SK-N-SH treated with all-trans-retinoic acid at 6 μM for 48 hours (cell line): Measurements from ENCODE around the gene MOAP1.
"Not testable (repeated sequence)": the region's sequence is repeated elsewhere in the genome, so short reads cannot be mapped to it uniquely, and the experiment has no call there.

Source experiments
- ATAC-seq: fragments of 200-7000 bp; cut with Tn5 transposase; 3 replicates; pipeline ENCODE4 v1.9.1; 2020; ENCODE audit warnings: mild to moderate bottlenecking, moderate library complexity
- ARNTL ChIP-seq: fragments of 450-650 bp; formaldehyde crosslinking; IDR thresholded peaks from 2 replicates; pipeline ENCODE4 v1.5.0; 2020; ENCODE audit warnings: low read depth, mild to moderate bottlenecking, moderate library complexity, borderline replicate concordance
- BACH2 ChIP-seq: fragments of 250-450 bp; sonication (Bioruptor Pico); IDR thresholded peaks from 2 replicates; pipeline ENCODE4 v1.9.0; 2021; ENCODE audit warnings: mild to moderate bottlenecking, borderline replicate concordance
- CSDC2 ChIP-seq: fragments of 250-450 bp; sonication (Bioruptor Pico); IDR thresholded peaks from 2 replicates; pipeline ENCODE4 v1.5.0; 2020; ENCODE audit warnings: mild to moderate bottlenecking, moderate library complexity
- ESRRG ChIP-seq: fragments of 250-450 bp; sonication (Bioruptor Pico); IDR thresholded peaks from 2 replicates; pipeline ENCODE4 v1.6.1; 2021; ENCODE audit warnings: mild to moderate bottlenecking
- GLIS3 ChIP-seq: fragments of 250-450 bp; sonication (Bioruptor Pico); IDR thresholded peaks from 2 replicates; pipeline ENCODE4 v1.5.0; 2020; ENCODE audit warnings: mild to moderate bottlenecking, moderate library complexity
- ISL1 ChIP-seq: fragments of 250-450 bp; sonication (Bioruptor Pico); IDR thresholded peaks from 2 replicates; pipeline ENCODE4 v2.1.2; 2022; ENCODE audit warnings: mild to moderate bottlenecking, moderate library complexity
- OSR1 ChIP-seq: fragments of 250-450 bp; sonication (Bioruptor Pico); IDR thresholded peaks from 2 replicates; pipeline ENCODE4 v1.8.0; 2022; ENCODE audit warnings: moderate library complexity, mild to moderate bottlenecking, inconsistent platforms
- PPARA ChIP-seq: fragments of 250-450 bp; sonication (Bioruptor Pico); IDR thresholded peaks from 2 replicates; pipeline ENCODE4 v1.5.0; 2020; ENCODE audit warnings: mild to moderate bottlenecking, borderline replicate concordance
- RARB ChIP-seq: fragments of 250-450 bp; sonication (Bioruptor Pico); IDR thresholded peaks from 2 replicates; pipeline ENCODE4 v1.8.0; 2021; ENCODE audit warnings: mild to moderate bottlenecking, moderate library complexity
- SNAI2 ChIP-seq: fragments of 250-450 bp; sonication (Bioruptor Pico); IDR thresholded peaks from 2 replicates; pipeline ENCODE4 v1.5.0; 2020; ENCODE audit warnings: mild to moderate bottlenecking, moderate library complexity
- TCF4 ChIP-seq: fragments of 250-450 bp; sonication (Bioruptor Pico); IDR thresholded peaks from 2 replicates; pipeline ENCODE4 v1.8.0; 2021; ENCODE audit warnings: mild to moderate bottlenecking, moderate library complexity, borderline replicate concordance
- TOX ChIP-seq: fragments of 250-450 bp; sonication (Bioruptor Pico); IDR thresholded peaks from 2 replicates; pipeline ENCODE4 v1.8.0; 2021; ENCODE audit warnings: mild to moderate bottlenecking, moderate library complexity, borderline replicate concordance
- ZC3H10 ChIP-seq: fragments of 250-450 bp; sonication (Bioruptor Pico); IDR thresholded peaks from 2 replicates; pipeline ENCODE4 v1.5.1; 2021; ENCODE audit warnings: mild to moderate bottlenecking, moderate library complexity
- ZFP3 ChIP-seq: fragments of 250-450 bp; sonication (Bioruptor Pico); IDR thresholded peaks from 2 replicates; pipeline ENCODE4 v1.5.0; 2020; ENCODE audit warnings: mild to moderate bottlenecking, moderate library complexity
- ZFP30 ChIP-seq: fragments of 450-650 bp; formaldehyde crosslinking; IDR thresholded peaks from 2 replicates; pipeline ENCODE4 v1.5.0; 2022; ENCODE audit warnings: mild to moderate bottlenecking, moderate library complexity
- ZNF565 ChIP-seq: fragments of 450-650 bp; formaldehyde crosslinking; conservative IDR thresholded peaks from 2 replicates; pipeline ENCODE4 v1.5.0; 2020; ENCODE audit warnings: low read depth, mild to moderate bottlenecking, moderate library complexity
- ZNF70 ChIP-seq: fragments of 450-650 bp; formaldehyde crosslinking; IDR thresholded peaks from 2 replicates; pipeline ENCODE4 v1.5.0; 2020; ENCODE audit warnings: mild to moderate bottlenecking, moderate library complexity
- ZNF8 ChIP-seq: fragments of 450-650 bp; formaldehyde crosslinking; IDR thresholded peaks from 2 replicates; pipeline ENCODE4 v1.5.0; 2020; ENCODE audit warnings: mild to moderate bottlenecking, moderate library complexity
- TF ChIP-seq, protein P1 (sequence below): fragments of 250-450 bp; sonication (Bioruptor Pico); IDR thresholded peaks from 2 replicates; pipeline ENCODE4 v1.8.0; 2021; ENCODE audit warnings: low read depth, mild to moderate bottlenecking, moderate library complexity, borderline replicate concordance
- TF ChIP-seq, protein P2 (sequence below): fragments of 250-450 bp; sonication (Bioruptor Pico); IDR thresholded peaks from 2 replicates; pipeline ENCODE4 v1.5.0; 2020; ENCODE audit warnings: mild to moderate bottlenecking, moderate library complexity
- TF ChIP-seq, protein P3 (sequence below): fragments of 250-450 bp; sonication (Bioruptor Pico); IDR thresholded peaks from 2 replicates; pipeline ENCODE4 v1.5.1; 2020; ENCODE audit warnings: low read depth, mild to moderate bottlenecking, moderate library complexity
- TF ChIP-seq, protein P4 (sequence below): fragments of 250-450 bp; sonication (Bioruptor Pico); IDR thresholded peaks from 2 replicates; pipeline ENCODE4 v1.5.1; 2021; ENCODE audit warnings: mild to moderate bottlenecking, moderate library complexity
- TF ChIP-seq, protein P5 (sequence below): fragments of 250-450 bp; sonication (Bioruptor Pico); IDR thresholded peaks from 2 replicates; pipeline ENCODE4 v1.8.0; 2020; ENCODE audit warnings: mild to moderate bottlenecking, moderate library complexity, borderline replicate concordance

Gene MOAP1

DNA sequence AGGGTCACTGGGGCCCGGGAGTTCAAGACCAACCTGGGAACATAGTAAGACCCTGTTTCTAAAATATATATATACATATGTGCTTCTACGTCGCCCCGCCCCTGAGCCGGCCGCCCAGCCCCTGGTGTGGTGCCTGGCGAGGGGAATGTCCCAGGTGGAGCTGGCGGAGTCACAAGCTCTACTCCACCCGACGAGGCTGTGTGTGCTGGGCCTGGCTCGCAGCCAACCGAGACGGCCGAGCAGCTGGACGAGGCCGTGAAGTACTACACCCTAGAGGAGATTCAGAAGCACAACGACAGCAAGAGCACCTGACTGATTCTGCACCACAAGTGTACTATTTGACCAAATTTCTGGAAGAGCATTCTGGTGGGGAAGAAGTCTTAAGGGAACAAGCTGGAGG is 46.8 kb downstream of the MOAP1 start:
- TF ChIP-seq TCF4 (no peak), BACH2 (CRISPR knock-in tag) (no peak), SNAI2 (no peak), ZNF565 (CRISPR knock-in tag) (no peak), ISL1 (CRISPR knock-in tag) (no peak), ZNF70 (CRISPR knock-in tag) (no peak), TOX (CRISPR knock-in tag) (no peak), ZC3H10 (CRISPR knock-in tag) (no peak), PPARA (CRISPR knock-in tag) (no peak), OSR1 (no peak), CSDC2 (CRISPR knock-in tag) (no peak), ESRRG (CRISPR knock-in tag) (no peak), ZNF8 (CRISPR knock-in tag) (no peak), GLIS3 (CRISPR knock-in tag) (no peak), ZFP3 (no peak), ARNTL (CRISPR knock-in tag) (no peak)
- TF ChIP-seq, protein P1, sequence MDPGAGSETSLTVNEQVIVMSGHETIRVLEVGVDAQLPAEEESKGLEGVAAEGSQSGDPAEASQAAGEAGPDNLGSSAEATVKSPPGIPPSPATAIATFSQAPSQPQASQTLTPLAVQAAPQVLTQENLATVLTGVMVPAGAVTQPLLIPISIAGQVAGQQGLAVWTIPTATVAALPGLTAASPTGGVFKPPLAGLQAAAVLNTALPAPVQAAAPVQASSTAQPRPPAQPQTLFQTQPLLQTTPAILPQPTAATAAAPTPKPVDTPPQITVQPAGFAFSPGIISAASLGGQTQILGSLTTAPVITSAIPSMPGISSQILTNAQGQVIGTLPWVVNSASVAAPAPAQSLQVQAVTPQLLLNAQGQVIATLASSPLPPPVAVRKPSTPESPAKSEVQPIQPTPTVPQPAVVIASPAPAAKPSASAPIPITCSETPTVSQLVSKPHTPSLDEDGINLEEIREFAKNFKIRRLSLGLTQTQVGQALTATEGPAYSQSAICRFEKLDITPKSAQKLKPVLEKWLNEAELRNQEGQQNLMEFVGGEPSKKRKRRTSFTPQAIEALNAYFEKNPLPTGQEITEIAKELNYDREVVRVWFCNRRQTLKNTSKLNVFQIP (CRISPR knock-in tag): no peak
- TF ChIP-seq, protein P2, sequence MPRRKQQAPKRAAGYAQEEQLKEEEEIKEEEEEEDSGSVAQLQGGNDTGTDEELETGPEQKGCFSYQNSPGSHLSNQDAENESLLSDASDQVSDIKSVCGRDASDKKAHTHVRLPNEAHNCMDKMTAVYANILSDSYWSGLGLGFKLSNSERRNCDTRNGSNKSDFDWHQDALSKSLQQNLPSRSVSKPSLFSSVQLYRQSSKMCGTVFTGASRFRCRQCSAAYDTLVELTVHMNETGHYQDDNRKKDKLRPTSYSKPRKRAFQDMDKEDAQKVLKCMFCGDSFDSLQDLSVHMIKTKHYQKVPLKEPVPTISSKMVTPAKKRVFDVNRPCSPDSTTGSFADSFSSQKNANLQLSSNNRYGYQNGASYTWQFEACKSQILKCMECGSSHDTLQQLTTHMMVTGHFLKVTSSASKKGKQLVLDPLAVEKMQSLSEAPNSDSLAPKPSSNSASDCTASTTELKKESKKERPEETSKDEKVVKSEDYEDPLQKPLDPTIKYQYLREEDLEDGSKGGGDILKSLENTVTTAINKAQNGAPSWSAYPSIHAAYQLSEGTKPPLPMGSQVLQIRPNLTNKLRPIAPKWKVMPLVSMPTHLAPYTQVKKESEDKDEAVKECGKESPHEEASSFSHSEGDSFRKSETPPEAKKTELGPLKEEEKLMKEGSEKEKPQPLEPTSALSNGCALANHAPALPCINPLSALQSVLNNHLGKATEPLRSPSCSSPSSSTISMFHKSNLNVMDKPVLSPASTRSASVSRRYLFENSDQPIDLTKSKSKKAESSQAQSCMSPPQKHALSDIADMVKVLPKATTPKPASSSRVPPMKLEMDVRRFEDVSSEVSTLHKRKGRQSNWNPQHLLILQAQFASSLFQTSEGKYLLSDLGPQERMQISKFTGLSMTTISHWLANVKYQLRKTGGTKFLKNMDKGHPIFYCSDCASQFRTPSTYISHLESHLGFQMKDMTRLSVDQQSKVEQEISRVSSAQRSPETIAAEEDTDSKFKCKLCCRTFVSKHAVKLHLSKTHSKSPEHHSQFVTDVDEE: no peak
- TF ChIP-seq, protein P3, sequence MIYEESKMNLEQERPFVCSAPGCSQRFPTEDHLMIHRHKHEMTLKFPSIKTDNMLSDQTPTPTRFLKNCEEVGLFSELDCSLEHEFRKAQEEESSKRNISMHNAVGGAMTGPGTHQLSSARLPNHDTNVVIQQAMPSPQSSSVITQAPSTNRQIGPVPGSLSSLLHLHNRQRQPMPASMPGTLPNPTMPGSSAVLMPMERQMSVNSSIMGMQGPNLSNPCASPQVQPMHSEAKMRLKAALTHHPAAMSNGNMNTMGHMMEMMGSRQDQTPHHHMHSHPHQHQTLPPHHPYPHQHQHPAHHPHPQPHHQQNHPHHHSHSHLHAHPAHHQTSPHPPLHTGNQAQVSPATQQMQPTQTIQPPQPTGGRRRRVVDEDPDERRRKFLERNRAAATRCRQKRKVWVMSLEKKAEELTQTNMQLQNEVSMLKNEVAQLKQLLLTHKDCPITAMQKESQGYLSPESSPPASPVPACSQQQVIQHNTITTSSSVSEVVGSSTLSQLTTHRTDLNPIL (CRISPR knock-in tag): no peak
- no peak for ATAC-seq

DNA sequence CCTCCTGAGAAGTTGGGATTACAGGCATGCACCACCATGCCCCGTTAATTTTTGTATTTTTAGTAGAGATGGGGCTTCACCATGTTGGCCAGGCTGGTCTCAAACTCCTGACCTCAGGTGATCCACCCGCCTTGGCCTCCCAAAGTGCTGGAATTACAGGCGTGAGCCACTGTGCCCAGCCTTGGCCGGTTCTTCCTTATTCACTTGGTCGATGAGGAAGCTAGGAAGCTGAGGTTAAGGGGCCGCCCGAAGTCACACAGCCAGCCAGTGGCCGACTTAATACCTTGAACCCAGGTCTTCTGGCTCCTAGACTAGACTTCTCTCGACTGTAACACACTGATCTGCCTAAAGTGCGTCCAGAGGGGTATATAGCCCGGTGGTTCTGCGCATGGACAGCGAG is 48.2 kb downstream of the MOAP1 start:
- not testable (repeated sequence) for ATAC-seq

DNA sequence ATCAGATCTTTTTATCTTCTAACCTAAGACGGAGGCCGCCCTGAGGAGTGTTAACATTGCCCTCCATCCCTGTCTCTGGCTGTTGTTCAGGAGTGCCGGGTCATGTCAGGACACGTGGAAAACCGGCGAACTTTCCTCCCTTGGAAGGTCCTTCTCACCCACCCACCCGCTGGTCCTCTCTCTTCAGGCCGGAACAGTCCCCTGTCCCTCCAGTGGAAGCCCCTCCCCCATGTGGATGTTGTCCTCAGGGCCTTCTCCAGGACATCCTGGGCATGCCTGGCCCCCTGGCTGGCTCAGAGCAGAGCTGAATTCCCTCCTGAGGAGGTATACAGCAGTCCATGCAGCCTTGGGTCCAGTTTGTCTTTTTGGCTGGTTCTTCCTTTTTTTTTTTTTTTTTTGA is 48.7 kb downstream of the MOAP1 start:
- ATAC-seq: no peak
- TF ChIP-seq ISL1 (CRISPR knock-in tag): no peak
- no peak for TF ChIP-seq CSDC2 (CRISPR knock-in tag)
- TF ChIP-seq, protein P2: no peak
- no peak for TF ChIP-seq BACH2 (CRISPR knock-in tag)
- TF ChIP-seq ESRRG (CRISPR knock-in tag): no peak
- TF ChIP-seq ZNF70 (CRISPR knock-in tag): no peak
- TF ChIP-seq PPARA (CRISPR knock-in tag): no peak
- TF ChIP-seq ZC3H10 (CRISPR knock-in tag): no peak
- TF ChIP-seq RARB (CRISPR knock-in tag): no peak
- TF ChIP-seq, protein P4, sequence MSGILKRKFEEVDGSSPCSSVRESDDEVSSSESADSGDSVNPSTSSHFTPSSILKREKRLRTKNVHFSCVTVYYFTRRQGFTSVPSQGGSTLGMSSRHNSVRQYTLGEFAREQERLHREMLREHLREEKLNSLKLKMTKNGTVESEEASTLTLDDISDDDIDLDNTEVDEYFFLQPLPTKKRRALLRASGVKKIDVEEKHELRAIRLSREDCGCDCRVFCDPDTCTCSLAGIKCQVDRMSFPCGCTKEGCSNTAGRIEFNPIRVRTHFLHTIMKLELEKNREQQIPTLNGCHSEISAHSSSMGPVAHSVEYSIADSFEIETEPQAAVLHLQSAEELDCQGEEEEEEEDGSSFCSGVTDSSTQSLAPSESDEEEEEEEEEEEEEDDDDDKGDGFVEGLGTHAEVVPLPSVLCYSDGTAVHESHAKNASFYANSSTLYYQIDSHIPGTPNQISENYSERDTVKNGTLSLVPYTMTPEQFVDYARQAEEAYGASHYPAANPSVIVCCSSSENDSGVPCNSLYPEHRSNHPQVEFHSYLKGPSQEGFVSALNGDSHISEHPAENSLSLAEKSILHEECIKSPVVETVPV (CRISPR knock-in tag): no peak
- no peak for TF ChIP-seq TOX (CRISPR knock-in tag)
- TF ChIP-seq ZFP30 (CRISPR knock-in tag): no peak
- TF ChIP-seq, protein P5, sequence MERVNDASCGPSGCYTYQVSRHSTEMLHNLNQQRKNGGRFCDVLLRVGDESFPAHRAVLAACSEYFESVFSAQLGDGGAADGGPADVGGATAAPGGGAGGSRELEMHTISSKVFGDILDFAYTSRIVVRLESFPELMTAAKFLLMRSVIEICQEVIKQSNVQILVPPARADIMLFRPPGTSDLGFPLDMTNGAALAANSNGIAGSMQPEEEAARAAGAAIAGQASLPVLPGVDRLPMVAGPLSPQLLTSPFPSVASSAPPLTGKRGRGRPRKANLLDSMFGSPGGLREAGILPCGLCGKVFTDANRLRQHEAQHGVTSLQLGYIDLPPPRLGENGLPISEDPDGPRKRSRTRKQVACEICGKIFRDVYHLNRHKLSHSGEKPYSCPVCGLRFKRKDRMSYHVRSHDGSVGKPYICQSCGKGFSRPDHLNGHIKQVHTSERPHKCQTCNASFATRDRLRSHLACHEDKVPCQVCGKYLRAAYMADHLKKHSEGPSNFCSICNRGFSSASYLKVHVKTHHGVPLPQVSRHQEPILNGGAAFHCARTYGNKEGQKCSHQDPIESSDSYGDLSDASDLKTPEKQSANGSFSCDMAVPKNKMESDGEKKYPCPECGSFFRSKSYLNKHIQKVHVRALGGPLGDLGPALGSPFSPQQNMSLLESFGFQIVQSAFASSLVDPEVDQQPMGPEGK (CRISPR knock-in tag): no peak
- TF ChIP-seq, protein P3 (CRISPR knock-in tag): no peak
- no peak for TF ChIP-seq SNAI2
- TF ChIP-seq TCF4: no peak
